GM12878 (cell line): ENCODE results near the gene CTDNEP1. TPM values are rescaled to one million over a fixed set of nuclear protein-coding genes. Genes with fewer than 3 reads are reported as not detected.

ENCODE experiments used
- BRCA1 ChIP-seq: IDR thresholded peaks from 2 replicates; pipeline ENCODE4 v1.6.1; 2011; ENCODE audit warnings: low read depth, low read length, improper control_type of control experiment
- CBX5 ChIP-seq: sonication (generic); IDR thresholded peaks from 2 replicates; pipeline ENCODE4 v1.6.1; 2016; ENCODE audit warnings: low read depth, moderate library complexity, mild to moderate bottlenecking, inconsistent platforms
- CHD2 ChIP-seq: IDR thresholded peaks from 2 replicates; pipeline ENCODE4 v1.6.1; 2011; ENCODE audit warnings: low read depth, low read length, improper control_type of control experiment, borderline replicate concordance
- GATAD2B ChIP-seq: fragments of 450-650 bp; conservative IDR thresholded peaks from 2 replicates; pipeline ENCODE4 v1.6.1; 2017; ENCODE audit warnings: low read depth, mild to moderate bottlenecking, moderate library complexity
- IRF4 ChIP-seq: IDR thresholded peaks from 2 replicates; pipeline ENCODE4 v1.6.1; 2011; ENCODE audit warnings: low read depth, low read length
- JUND ChIP-seq: IDR thresholded peaks from 2 replicates; pipeline ENCODE4 v1.6.1; 2012; ENCODE audit warnings: low read depth, mild to moderate bottlenecking, low read length, improper control_type of control experiment, moderate library complexity
- LARP7 ChIP-seq: fragments of 450-650 bp; IDR thresholded peaks from 2 replicates; pipeline ENCODE4 v1.6.1; 2017; ENCODE audit warnings: mild to moderate bottlenecking
- MYB ChIP-seq: fragments of 150-350 bp; IDR thresholded peaks from 2 replicates; pipeline ENCODE4 v1.6.1; 2014; ENCODE audit warnings: mild to moderate bottlenecking, low read depth, low read length, borderline replicate concordance
- NFIC ChIP-seq: IDR thresholded peaks from 2 replicates; pipeline ENCODE4 v1.6.1; 2012; ENCODE audit warnings: low read depth, mild to moderate bottlenecking, inconsistent platforms, low read length, moderate library complexity
- NR2F1 ChIP-seq: fragments of 450-650 bp; conservative IDR thresholded peaks from 2 replicates; pipeline ENCODE4 v1.6.1; 2017; ENCODE audit warnings: mild to moderate bottlenecking
- RAD21 ChIP-seq: IDR thresholded peaks from 2 replicates; pipeline ENCODE4 v1.6.1; 2011; ENCODE audit warnings: mild to moderate bottlenecking, low read depth, low read length, moderate library complexity; ENCODE audit not compliant: insufficient read depth
- RCOR1 ChIP-seq: conservative IDR thresholded peaks from 2 replicates; pipeline ENCODE4 v1.6.1; 2012; ENCODE audit warnings: low read depth, low read length, improper control_type of control experiment
- SPI1 ChIP-seq: IDR thresholded peaks from 2 replicates; pipeline ENCODE4 v1.6.1; 2011; ENCODE audit warnings: low read depth, mild to moderate bottlenecking, low read length, moderate library complexity, borderline replicate concordance; ENCODE audit not compliant: insufficient read depth
- ZNF217 ChIP-seq: fragments of 450-650 bp; IDR thresholded peaks from 2 replicates; pipeline ENCODE4 v1.6.1; 2017; ENCODE audit warnings: antibody characterized with exemption, mild to moderate bottlenecking
- polyA plus RNA-seq, 11 experiments: library from polyadenylated mRNA; depleted of rRNA in 4 of 11; unstranded in 6 of 11; stranded (reverse) in 5 of 11; fragments of >200 nt; fragmentation: Nextera tagmentation in 4 of 11; fragmentation: Illumina TruSeq in 1 of 11; extraction: Ambion mirVana in 4 of 11; extraction: Trizol in 1 of 11; gene quantifications; 1 replicate in 1 of 11; 2 replicates in 10 of 11; pipeline versions ENCODE4 v1.2.1 to v1.2.3, GENCODE V29; 2011 to 2016; ENCODE audit warnings: inconsistent platforms in 2 of 11, missing spikeins in 2 of 11, low read depth in 1 of 11
- total RNA-seq, 4 experiments: library from RNA; depleted of rRNA in 3 of 4; stranded (reverse); fragments of >200 nt in 3 of 4; fragmentation: Illumina TruSeq in 1 of 4; extraction: Trizol in 1 of 4; gene quantifications; 2 replicates each; pipeline versions ENCODE4 v1.2.1 to v1.2.3, GENCODE V29; 2013 to 2021
- TF ChIP-seq, protein P1 (sequence below): fragments of 450-650 bp; formaldehyde crosslinking; IDR thresholded peaks from 2 replicates; pipeline ENCODE4 v1.5.0; 2022; ENCODE audit warnings: mild to moderate bottlenecking, missing genetic modification characterization
- TF ChIP-seq, protein P2 (sequence below): IDR thresholded peaks from 2 replicates; pipeline ENCODE4 v1.6.1; 2011; ENCODE audit warnings: low read depth, mild to moderate bottlenecking, low read length, moderate library complexity, borderline replicate concordance; ENCODE audit errors: extremely low read depth
- TF ChIP-seq, protein P3 (sequence below): fragments of 450-650 bp; conservative IDR thresholded peaks from 2 replicates; pipeline ENCODE4 v1.6.1; 2017; ENCODE audit warnings: mild to moderate bottlenecking, moderate library complexity
- TF ChIP-seq, protein P4 (sequence below): fragments of 150-350 bp; IDR thresholded peaks from 2 replicates; pipeline ENCODE4 v1.6.1; 2014; ENCODE audit warnings: mild to moderate bottlenecking, low read depth, low read length

CTDNEP1 gene
- total and polyA plus RNA-seq, 10 of the 15 experiments (the other 5 are each of a cell fraction or from before 2014, with no cell fraction given): 23.7 to 176 (median 30.3) TPM

DNA sequence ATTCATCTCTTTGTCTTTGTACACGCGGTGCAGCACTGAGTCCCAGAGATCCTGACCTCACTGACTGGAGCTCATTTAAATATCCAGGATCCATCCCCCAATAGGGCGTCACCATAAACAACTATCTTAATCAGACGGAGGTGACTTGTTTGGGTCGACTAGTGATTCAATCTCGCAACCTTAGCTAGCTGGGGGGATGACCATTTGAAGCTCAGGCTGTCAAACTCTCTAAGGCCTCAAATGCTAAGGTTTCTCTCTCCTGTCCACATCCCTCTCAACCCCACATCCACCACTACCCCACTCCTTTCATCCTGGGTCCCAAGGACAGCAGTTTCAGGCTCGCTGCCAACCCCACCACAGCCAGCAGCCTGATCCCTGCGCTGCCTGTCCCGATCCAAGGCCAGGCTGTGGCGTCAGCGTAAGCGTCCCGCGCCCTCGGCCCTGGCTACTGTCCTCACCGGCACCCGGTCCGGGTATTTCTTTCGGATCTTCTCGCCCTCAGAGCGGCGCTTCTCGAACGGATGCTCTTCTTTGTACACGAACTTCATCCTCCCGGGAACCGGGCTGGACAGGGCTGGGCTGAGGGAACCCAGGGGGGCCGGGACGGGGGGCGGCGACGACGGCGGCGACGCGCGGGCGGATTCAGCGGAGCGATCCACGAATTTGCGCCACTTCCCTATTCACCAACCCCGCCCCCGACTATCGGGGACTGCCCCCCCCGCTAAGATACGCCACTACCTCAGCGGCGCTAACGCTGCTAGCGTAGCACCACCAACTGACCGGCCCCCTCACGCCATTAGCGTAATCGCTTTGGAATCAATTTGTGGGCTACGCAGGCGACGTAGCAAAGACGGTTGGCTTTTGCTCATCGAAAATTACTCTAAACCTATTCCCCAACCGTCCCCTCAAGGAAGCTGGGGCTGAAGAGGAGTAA is 9.5 kb downstream of the CTDNEP1 start, which contains the start of gene GABARAP (continued):
- TF ChIP-seq, protein P1, sequence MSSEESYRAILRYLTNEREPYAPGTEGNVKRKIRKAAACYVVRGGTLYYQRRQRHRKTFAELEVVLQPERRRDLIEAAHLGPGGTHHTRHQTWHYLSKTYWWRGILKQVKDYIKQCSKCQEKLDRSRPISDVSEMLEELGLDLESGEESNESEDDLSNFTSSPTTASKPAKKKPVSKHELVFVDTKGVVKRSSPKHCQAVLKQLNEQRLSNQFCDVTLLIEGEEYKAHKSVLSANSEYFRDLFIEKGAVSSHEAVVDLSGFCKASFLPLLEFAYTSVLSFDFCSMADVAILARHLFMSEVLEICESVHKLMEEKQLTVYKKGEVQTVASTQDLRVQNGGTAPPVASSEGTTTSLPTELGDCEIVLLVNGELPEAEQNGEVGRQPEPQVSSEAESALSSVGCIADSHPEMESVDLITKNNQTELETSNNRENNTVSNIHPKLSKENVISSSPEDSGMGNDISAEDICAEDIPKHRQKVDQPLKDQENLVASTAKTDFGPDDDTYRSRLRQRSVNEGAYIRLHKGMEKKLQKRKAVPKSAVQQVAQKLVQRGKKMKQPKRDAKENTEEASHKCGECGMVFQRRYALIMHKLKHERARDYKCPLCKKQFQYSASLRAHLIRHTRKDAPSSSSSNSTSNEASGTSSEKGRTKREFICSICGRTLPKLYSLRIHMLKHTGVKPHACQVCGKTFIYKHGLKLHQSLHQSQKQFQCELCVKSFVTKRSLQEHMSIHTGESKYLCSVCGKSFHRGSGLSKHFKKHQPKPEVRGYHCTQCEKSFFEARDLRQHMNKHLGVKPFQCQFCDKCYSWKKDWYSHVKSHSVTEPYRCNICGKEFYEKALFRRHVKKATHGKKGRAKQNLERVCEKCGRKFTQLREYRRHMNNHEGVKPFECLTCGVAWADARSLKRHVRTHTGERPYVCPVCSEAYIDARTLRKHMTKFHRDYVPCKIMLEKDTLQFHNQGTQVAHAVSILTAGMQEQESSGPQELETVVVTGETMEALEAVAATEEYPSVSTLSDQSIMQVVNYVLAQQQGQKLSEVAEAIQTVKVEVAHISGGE (CRISPR knock-in tag): no peak
- TF ChIP-seq BRCA1: no peak
- no peak for TF ChIP-seq JUND
- TF ChIP-seq LARP7: peak; percentile 81
- TF ChIP-seq NR2F1: no peak
- TF ChIP-seq GATAD2B: peak; percentile 71; the same call in 1 of the 2 replicates
- TF ChIP-seq SPI1: peak; percentile 87
- TF ChIP-seq IRF4: no peak
- TF ChIP-seq RCOR1: no peak
- TF ChIP-seq NFIC: no peak
- peak; percentile 97 for TF ChIP-seq ZNF217
- no peak for TF ChIP-seq MYB
- peak; percentile 85 for TF ChIP-seq CHD2
- TF ChIP-seq CBX5: no peak
- TF ChIP-seq RAD21: no peak
- TF ChIP-seq, protein P2, sequence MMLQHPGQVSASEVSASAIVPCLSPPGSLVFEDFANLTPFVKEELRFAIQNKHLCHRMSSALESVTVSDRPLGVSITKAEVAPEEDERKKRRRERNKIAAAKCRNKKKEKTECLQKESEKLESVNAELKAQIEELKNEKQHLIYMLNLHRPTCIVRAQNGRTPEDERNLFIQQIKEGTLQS: 0 out of 2 replicates have a peak, but pooled peaks have one; percentile 22
- TF ChIP-seq, protein P3, sequence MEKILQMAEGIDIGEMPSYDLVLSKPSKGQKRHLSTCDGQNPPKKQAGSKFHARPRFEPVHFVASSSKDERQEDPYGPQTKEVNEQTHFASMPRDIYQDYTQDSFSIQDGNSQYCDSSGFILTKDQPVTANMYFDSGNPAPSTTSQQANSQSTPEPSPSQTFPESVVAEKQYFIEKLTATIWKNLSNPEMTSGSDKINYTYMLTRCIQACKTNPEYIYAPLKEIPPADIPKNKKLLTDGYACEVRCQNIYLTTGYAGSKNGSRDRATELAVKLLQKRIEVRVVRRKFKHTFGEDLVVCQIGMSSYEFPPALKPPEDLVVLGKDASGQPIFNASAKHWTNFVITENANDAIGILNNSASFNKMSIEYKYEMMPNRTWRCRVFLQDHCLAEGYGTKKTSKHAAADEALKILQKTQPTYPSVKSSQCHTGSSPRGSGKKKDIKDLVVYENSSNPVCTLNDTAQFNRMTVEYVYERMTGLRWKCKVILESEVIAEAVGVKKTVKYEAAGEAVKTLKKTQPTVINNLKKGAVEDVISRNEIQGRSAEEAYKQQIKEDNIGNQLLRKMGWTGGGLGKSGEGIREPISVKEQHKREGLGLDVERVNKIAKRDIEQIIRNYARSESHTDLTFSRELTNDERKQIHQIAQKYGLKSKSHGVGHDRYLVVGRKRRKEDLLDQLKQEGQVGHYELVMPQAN: peak; percentile 90
- TF ChIP-seq, protein P4, sequence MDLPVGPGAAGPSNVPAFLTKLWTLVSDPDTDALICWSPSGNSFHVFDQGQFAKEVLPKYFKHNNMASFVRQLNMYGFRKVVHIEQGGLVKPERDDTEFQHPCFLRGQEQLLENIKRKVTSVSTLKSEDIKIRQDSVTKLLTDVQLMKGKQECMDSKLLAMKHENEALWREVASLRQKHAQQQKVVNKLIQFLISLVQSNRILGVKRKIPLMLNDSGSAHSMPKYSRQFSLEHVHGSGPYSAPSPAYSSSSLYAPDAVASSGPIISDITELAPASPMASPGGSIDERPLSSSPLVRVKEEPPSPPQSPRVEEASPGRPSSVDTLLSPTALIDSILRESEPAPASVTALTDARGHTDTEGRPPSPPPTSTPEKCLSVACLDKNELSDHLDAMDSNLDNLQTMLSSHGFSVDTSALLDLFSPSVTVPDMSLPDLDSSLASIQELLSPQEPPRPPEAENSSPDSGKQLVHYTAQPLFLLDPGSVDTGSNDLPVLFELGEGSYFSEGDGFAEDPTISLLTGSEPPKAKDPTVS: no peak
